ENCODE results near the gene CDH16.

- TF ChIP-seq CTCF (conservative IDR thresholded peaks at IDR 0.05; ENCODE audit: low read depth, low read length) (no peak), EZH2 (IDR thresholded peaks at IDR 0.05; ENCODE audit: borderline replicate concordance, low read depth, low read length, poor library complexity, severe bottlenecking) (no peak)
Observed at GRCh38 chr16:66858740-66859396, 59.8 kb downstream of the CDH16 start.

Measured in A673 (cell line).